ENCODE measurements around the gene CRACR2B. TPM values are rescaled to one million over a fixed set of nuclear protein-coding genes. Genes with fewer than 3 reads are reported as not detected.

Gene CRACR2B
- 4.1 and 6.8 TPM in 2 replicates for total RNA-seq (2012; rRNA removed)

- Histone ChIP-seq H3K27me3 (ENCODE audit: control insufficient read depth, insufficient read depth, low read length) (peaks cover 2% of the 10 kb centered on the region), H3K4me3 (ENCODE audit: low read length) (peak within 1 kb of the TSS; percentile 30), H3K4me1 (ENCODE audit: control insufficient read depth, insufficient read depth, low read length) (peaks cover 59% of the 10 kb centered on the region), H3K9me3 (replicated peaks; ENCODE audit: low read length) (no peaks in the 10 kb centered on the region), H3K4me2 (ENCODE audit: low read length) (peak within 1 kb of the TSS; percentile 58), H3K9ac (ENCODE audit: low read depth, low read length) (no peak within 1 kb of the TSS), H3K36me3 (ENCODE audit: insufficient read depth, low read length) (peaks cover 21% of the 10 kb centered on the region)
Measured at GRCh38 chr11:827897-828192, at the start of gene CRACR2B. Gene CRACR2B, plus strand, starts transcription at chr11:827919. Its CDS starts 689 bp downstream, at chr11:828608.

GRCh38 chr11:778976-779954 is 48.5 kb upstream of the CRACR2B start:
- no peak overlapping the region for H3K4me2 ChIP-seq (ENCODE audit: low read length)
- H3K4me3 ChIP-seq (ENCODE audit: low read length): no peak overlapping the region
- H3K4me1 ChIP-seq (ENCODE audit: control insufficient read depth, insufficient read depth, low read length): peaks cover 40% of the 10 kb centered on the region
- no peaks in the 10 kb centered on the region for H3K9me3 ChIP-seq (replicated peaks; ENCODE audit: low read length)
- H3K9ac ChIP-seq (ENCODE audit: low read depth, low read length): no peak overlapping the region
- H3K36me3 ChIP-seq (ENCODE audit: insufficient read depth, low read length): peaks cover 10% of the 10 kb centered on the region
- no peaks in the 10 kb centered on the region for H3K27me3 ChIP-seq (ENCODE audit: control insufficient read depth, insufficient read depth, low read length)

DNA sequence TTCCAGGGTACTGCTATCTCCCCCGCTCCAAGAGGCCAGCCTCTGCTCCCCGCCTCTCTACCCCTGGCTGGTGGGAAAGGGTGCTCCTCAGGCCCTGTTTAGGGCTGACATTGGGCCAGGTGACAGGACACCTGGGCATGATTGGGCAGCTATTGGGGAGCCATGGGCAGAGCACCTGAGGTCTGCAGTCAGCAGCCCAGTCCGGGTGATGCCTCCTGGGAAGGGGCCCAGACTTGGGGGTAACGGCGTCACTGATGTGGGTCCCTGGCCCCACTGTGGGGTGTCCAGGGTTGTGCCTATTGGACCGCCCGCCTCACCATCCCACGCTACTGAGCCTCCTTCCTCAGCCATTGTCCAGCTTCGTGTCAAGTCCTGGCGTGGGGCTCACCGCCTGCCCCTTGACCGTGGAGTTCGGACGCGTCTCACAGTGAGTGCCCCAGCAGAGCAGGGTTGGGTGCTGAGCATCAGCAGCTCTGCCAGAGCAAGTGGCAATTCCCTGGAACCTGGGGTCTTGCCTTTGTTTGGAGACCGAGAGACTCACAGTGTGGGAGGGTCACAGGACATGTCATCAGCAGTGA is 47.7 kb upstream of the CRACR2B start:
- Histone ChIP-seq H3K4me2 (ENCODE audit: low read length) (peak overlapping the region; percentile 13), H3K9me3 (replicated peaks; ENCODE audit: low read length) (no peaks in the 10 kb centered on the region), H3K9ac (ENCODE audit: low read depth, low read length) (no peak overlapping the region), H3K27me3 (ENCODE audit: control insufficient read depth, insufficient read depth, low read length) (no peaks in the 10 kb centered on the region), H3K4me3 (ENCODE audit: low read length) (no peak overlapping the region), H3K4me1 (ENCODE audit: control insufficient read depth, insufficient read depth, low read length) (peaks cover 37% of the 10 kb centered on the region), H3K36me3 (ENCODE audit: insufficient read depth, low read length) (peaks cover 7% of the 10 kb centered on the region)

- Histone ChIP-seq H3K9me3 (replicated peaks; ENCODE audit: low read length) (no peaks in the 10 kb centered on the region), H3K4me2 (ENCODE audit: low read length) (peak overlapping the region; percentile 66), H3K4me3 (ENCODE audit: low read length) (no peak overlapping the region), H3K9ac (ENCODE audit: low read depth, low read length) (peak overlapping the region; percentile 38), H3K27me3 (ENCODE audit: control insufficient read depth, insufficient read depth, low read length) (no peaks in the 10 kb centered on the region), H3K36me3 (ENCODE audit: insufficient read depth, low read length) (peaks cover 7% of the 10 kb centered on the region), H3K4me1 (ENCODE audit: control insufficient read depth, insufficient read depth, low read length) (peaks cover 24% of the 10 kb centered on the region)
Measured at GRCh38 chr11:782264-783174, 45.2 kb upstream of the CRACR2B start.

DNA sequence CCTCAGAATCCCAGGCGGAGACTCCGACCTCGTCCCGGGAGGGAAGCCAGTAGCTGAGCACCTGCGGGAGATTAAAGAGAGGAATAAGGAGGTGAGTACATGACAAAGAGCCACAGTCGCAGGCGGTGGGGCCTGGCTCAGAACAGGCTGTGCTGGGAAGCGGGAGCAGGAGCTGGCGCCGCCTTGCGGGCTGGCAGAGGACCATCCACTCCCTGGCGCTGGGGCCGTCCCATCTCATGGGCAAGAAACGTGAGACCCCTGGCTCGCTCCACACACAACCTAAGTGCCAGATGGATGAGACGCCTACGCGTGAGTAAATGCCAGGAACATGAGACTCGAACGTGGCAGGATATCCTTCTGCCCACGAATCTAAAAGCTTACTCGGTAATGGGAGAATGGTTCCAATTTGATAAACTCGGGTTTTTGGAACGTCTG is 44.1 kb upstream of the CRACR2B start:
- peak overlapping the region; percentile 46 for H3K9ac ChIP-seq (ENCODE audit: low read depth, low read length)
- no peaks in the 10 kb centered on the region for H3K27me3 ChIP-seq (ENCODE audit: control insufficient read depth, insufficient read depth, low read length)
- peak overlapping the region; percentile 66 for H3K4me2 ChIP-seq (ENCODE audit: low read length)
- peaks cover 7% of the 10 kb centered on the region for H3K36me3 ChIP-seq (ENCODE audit: insufficient read depth, low read length)
- peaks cover 17% of the 10 kb centered on the region for H3K4me1 ChIP-seq (ENCODE audit: control insufficient read depth, insufficient read depth, low read length)
- no peak overlapping the region for H3K4me3 ChIP-seq (ENCODE audit: low read length)
- no peaks in the 10 kb centered on the region for H3K9me3 ChIP-seq (replicated peaks; ENCODE audit: low read length)

DNA sequence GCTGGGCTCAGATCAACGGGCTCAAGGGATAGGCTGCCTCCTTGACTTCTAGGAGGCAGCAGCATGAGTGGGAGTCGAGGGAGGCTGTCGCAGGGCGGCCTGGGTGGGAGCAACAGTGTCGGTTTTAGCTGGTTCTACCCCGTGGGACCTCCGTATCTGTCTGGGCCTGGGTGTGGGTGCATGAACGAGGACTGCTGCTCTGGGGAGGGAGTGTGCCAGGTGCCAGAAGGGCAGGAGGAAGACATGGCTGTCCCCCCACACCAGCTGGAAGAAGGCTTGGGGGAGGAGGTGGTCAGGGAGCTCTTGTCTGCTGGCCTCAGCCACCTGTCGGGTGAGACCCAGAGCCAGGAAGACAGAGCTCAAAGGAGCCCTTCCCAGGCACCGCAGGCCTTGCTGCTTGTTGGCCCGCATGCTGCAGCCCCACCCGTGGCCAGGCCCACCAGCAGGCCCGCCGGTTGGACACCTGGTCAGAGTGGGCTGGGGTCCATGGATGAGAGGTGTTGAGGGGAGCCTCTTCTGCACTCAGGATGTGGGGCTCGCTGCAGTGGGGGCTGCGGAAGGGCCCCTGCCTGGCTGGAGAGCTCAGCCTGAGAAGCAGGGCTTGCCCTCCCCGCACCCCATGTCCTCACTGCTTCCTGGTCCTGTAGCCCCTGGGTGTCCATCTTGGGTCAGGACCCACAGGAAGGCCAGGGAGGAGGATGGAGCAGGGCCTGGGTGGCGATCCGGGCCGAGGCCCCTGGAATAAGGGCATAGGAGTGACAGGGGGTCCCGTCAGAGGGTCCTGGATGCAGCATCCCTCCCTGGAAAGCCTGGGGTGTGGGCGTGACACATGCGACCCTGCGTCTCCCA is 41.3 kb upstream of the CRACR2B start:
- no peaks in the 10 kb centered on the region for H3K9me3 ChIP-seq (replicated peaks; ENCODE audit: low read length)
- peaks cover 24% of the 10 kb centered on the region for H3K4me1 ChIP-seq (ENCODE audit: control insufficient read depth, insufficient read depth, low read length)
- H3K4me2 ChIP-seq (ENCODE audit: low read length): no peak overlapping the region
- H3K9ac ChIP-seq (ENCODE audit: low read depth, low read length): no peak overlapping the region
- H3K4me3 ChIP-seq (ENCODE audit: low read length): no peak overlapping the region
- H3K36me3 ChIP-seq (ENCODE audit: insufficient read depth, low read length): no peaks in the 10 kb centered on the region
- no peaks in the 10 kb centered on the region for H3K27me3 ChIP-seq (ENCODE audit: control insufficient read depth, insufficient read depth, low read length)

GRCh38 chr11:787084-787675 is 40.5 kb upstream of the CRACR2B start:
- Histone ChIP-seq H3K36me3 (ENCODE audit: insufficient read depth, low read length) (no peaks in the 10 kb centered on the region), H3K9me3 (replicated peaks; ENCODE audit: low read length) (no peaks in the 10 kb centered on the region), H3K4me3 (ENCODE audit: low read length) (no peak overlapping the region), H3K4me1 (ENCODE audit: control insufficient read depth, insufficient read depth, low read length) (peaks cover 24% of the 10 kb centered on the region), H3K27me3 (ENCODE audit: control insufficient read depth, insufficient read depth, low read length) (no peaks in the 10 kb centered on the region), H3K9ac (ENCODE audit: low read depth, low read length) (no peak overlapping the region), H3K4me2 (ENCODE audit: low read length) (no peak overlapping the region)

DNA sequence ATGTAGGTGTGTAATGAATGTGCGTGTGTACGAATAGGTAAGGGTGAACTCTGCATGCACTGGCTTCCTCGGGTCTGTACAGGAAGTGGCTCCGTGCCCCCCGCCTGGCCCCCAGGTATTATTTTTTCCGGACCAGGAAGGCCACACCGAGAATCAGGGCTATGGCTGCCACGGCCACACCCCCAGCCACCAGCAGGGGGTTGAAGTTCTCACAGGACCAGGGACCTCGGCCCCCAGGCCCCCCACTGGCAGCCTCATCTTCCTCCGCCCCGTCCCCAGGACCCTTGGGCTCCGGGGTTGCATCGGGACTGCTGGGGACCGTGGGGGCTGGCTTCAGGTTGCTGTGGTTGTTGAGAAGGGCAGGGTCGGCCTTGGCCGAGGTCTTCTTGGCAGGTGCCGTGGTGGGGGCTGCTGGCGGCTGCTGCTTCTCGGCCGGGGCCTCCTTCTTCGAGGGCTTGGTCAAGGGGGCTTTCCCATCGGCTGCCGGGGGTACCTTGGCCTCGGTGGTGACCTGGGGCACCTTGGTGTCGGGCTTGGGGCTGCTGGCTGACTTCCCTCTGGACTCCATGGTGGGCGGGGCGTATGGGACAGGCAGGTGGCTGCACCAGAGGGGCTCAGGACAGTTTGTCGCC is 39.6 kb upstream of the CRACR2B start:
- H3K27me3 ChIP-seq (ENCODE audit: control insufficient read depth, insufficient read depth, low read length): no peaks in the 10 kb centered on the region
- peaks cover 18% of the 10 kb centered on the region for H3K4me1 ChIP-seq (ENCODE audit: control insufficient read depth, insufficient read depth, low read length)
- H3K4me2 ChIP-seq (ENCODE audit: low read length): no peak overlapping the region
- no peak overlapping the region for H3K4me3 ChIP-seq (ENCODE audit: low read length)
- no peaks in the 10 kb centered on the region for H3K9me3 ChIP-seq (replicated peaks; ENCODE audit: low read length)
- no peak overlapping the region for H3K9ac ChIP-seq (ENCODE audit: low read depth, low read length)
- peaks cover 4% of the 10 kb centered on the region for H3K36me3 ChIP-seq (ENCODE audit: insufficient read depth, low read length)

DNA sequence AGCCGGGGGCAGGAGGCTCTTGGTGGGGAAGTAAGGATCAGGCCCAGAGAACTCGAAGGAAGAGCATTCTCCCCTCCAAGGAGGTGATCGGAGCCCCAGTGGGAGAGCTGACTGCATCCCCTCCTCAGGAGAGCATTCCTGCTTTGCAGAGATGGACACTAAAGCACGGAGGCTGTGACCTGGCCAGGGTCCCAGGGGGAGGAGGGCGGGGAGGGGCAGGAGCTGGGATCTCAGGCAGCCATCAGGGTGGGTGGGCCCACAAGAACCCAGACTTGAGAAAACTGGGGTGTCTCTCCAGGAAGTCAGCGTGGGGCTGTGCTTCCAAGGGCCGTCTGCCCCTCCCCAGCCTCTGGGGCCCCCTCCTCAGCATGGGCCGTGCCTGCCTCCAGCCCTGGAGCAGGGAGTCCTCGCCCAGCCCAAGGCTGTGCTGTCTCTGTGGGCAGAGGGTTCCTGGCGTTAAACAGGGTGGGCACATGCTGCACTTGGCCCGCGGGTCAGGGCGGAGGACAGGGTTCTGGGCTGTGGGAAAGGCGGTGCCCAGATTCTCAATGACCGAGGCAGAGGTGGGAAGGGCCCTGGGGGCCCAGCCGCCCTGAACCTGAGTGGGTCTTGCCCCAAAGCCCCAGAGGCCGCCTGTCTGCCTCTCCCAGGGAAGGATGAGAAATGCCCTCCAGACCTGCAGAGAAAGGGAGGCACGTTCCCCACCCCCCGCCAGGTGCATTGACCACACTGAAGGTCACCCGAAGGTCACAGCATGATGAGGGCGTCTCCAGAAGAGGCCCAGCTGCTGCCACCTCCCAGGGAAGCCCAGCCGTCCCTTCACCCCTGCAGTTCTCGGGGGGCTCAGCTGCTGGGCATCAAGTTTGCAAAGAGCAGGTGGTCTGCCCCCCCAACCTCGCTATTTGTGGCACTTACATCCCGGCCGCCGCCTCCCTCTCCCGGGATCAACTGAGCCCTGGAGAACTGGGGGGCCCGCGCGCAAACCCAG is 38.5 kb upstream of the CRACR2B start:
- Histone ChIP-seq H3K27me3 (ENCODE audit: control insufficient read depth, insufficient read depth, low read length) (no peaks in the 10 kb centered on the region), H3K4me2 (ENCODE audit: low read length) (peak overlapping the region; percentile 29), H3K9ac (ENCODE audit: low read depth, low read length) (no peak overlapping the region), H3K36me3 (ENCODE audit: insufficient read depth, low read length) (peaks cover 7% of the 10 kb centered on the region), H3K4me1 (ENCODE audit: control insufficient read depth, insufficient read depth, low read length) (peaks cover 13% of the 10 kb centered on the region), H3K4me3 (ENCODE audit: low read length) (peak overlapping the region; percentile 42), H3K9me3 (replicated peaks; ENCODE audit: low read length) (no peaks in the 10 kb centered on the region)
